ENCODE data around the gene UNC5CL.
A peak's percentile ranks its signal among the peaks of the same experiment; 100 is the strongest.

Gene UNC5CL

DNA sequence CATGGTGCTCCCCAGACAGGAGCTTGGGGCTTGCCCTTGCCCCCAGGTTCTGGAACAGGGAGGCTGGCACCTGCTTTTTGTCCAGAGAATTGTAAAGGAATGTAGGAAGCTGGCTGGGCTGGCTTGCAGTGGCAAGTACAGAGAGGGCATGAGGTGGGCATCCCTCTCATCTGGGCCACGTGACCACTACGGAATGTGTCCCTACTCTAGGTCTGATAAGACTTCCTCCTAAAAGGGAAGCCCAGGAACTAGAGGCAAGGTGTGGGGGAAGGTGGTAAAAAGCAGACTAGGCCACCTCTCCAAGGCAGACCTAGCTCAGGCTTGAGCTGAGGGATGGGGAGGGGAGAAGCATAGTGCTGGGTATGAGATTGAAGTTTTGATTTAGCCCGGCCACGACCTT lies 38.8 kb downstream of the UNC5CL start:
- H2BK12ac ChIP-seq (ENCODE audit: low read length) = no peak overlapping the region
- H2BK5ac ChIP-seq (ENCODE audit: low read length) = no peak overlapping the region
- no peak overlapping the region for H3K9ac ChIP-seq (ENCODE audit: low read depth, low read length, poor library complexity)
- no peaks in the 10 kb centered on the region for H3K79me1 ChIP-seq (ENCODE audit: low read depth, low read length)
- no peak overlapping the region for H3K18ac ChIP-seq (ENCODE audit: low read length)
- no peak overlapping the region for H3K4me2 ChIP-seq (ENCODE audit: insufficient read depth, low read length, poor library complexity, severe bottlenecking)
- no peaks in the 10 kb centered on the region for H3K36me3 ChIP-seq (replicated peaks in 1 of 2; ENCODE audit: control insufficient read depth in 2 of 2, insufficient read depth in 2 of 2, low read length in 2 of 2)
- H2BK15ac ChIP-seq (ENCODE audit: low read length) = no peak overlapping the region
- H3K4me3 ChIP-seq (ENCODE audit: low read length in 2 of 2) = no peak overlapping the region
- no peak overlapping the region for H4K8ac ChIP-seq (ENCODE audit: low read depth, low read length)
- H4K91ac ChIP-seq (ENCODE audit: low read depth, low read length, poor library complexity) = no peak overlapping the region
- no peak overlapping the region for H2BK120ac ChIP-seq (ENCODE audit: low read depth, low read length)
- no peak for DNase-seq (ENCODE audit: low spot score)
- H2AFZ ChIP-seq (ENCODE audit: low read length) = no peak overlapping the region
- no peak overlapping the region for H3K14ac ChIP-seq (ENCODE audit: low read length)
- H3K9me3 ChIP-seq (replicated peaks in 1 of 2; ENCODE audit: control insufficient read depth in 2 of 2, insufficient read depth in 1 of 2, low read depth in 1 of 2, low read length in 2 of 2) = no peaks in the 10 kb centered on the region
- no peak overlapping the region for H2AK5ac ChIP-seq (ENCODE audit: low read depth, low read length)
- WGBS, 2 donors (ENCODE audit: extremely low coverage in 2 of 2, insufficient read length in 2 of 2, insufficient replicate concordance in 1 of 2) = no CpG with 5 or more reads among the region's 4 CpGs
- no peak overlapping the region for H3K4ac ChIP-seq (ENCODE audit: low read length)
- H3K4me1 ChIP-seq (ENCODE audit: control insufficient read depth in 2 of 2, insufficient read depth in 1 of 2, low read depth in 1 of 2, low read length in 2 of 2) = peaks cover 11 to 28% of the 10 kb centered on the region in 2 donors
- H3K27me3 ChIP-seq (ENCODE audit: control insufficient read depth in 3 of 3, insufficient read depth in 3 of 3, low read depth in 1 of 3, low read length in 3 of 3) = no peaks in the 10 kb centered on the region
- no peak overlapping the region for H3K23ac ChIP-seq (ENCODE audit: low read depth, low read length, poor library complexity)
- no peak overlapping the region for H3K27ac ChIP-seq (replicated peaks; ENCODE audit: low read length)

GRCh38 chr6:40999569-40999968 lies 39.5 kb downstream of the UNC5CL start:
- Histone ChIP-seq H3K4ac (ENCODE audit: low read length) (no peak overlapping the region), H2BK5ac (ENCODE audit: low read length) (no peak overlapping the region), H2BK12ac (ENCODE audit: low read length) (no peak overlapping the region), H3K14ac (ENCODE audit: low read length) (no peak overlapping the region), H3K27ac (replicated peaks; ENCODE audit: low read length) (no peak overlapping the region), H4K8ac (ENCODE audit: low read depth, low read length) (no peak overlapping the region), H3K18ac (ENCODE audit: low read length) (no peak overlapping the region), H3K79me1 (ENCODE audit: low read depth, low read length) (no peaks in the 10 kb centered on the region), H3K27me3 (ENCODE audit: control insufficient read depth in 3 of 3, insufficient read depth in 3 of 3, low read depth in 1 of 3, low read length in 3 of 3) (no peaks in the 10 kb centered on the region), H2AK5ac (ENCODE audit: low read depth, low read length) (no peak overlapping the region), H2BK15ac (ENCODE audit: low read length) (no peak overlapping the region), H2AFZ (ENCODE audit: low read length) (no peak overlapping the region), H3K9me3 (replicated peaks in 1 of 2; ENCODE audit: control insufficient read depth in 2 of 2, insufficient read depth in 1 of 2, low read depth in 1 of 2, low read length in 2 of 2) (no peaks in the 10 kb centered on the region), H3K23ac (ENCODE audit: low read depth, low read length, poor library complexity) (no peak overlapping the region), H3K4me3 (ENCODE audit: low read length in 2 of 2) (no peak overlapping the region), H3K4me1 (ENCODE audit: control insufficient read depth in 2 of 2, insufficient read depth in 1 of 2, low read depth in 1 of 2, low read length in 2 of 2) (peaks cover 11 to 28% of the 10 kb centered on the region in 2 donors), H3K9ac (ENCODE audit: low read depth, low read length, poor library complexity) (no peak overlapping the region), H2BK120ac (ENCODE audit: low read depth, low read length) (no peak overlapping the region), H3K4me2 (ENCODE audit: insufficient read depth, low read length, poor library complexity, severe bottlenecking) (no peak overlapping the region), H3K36me3 (replicated peaks in 1 of 2; ENCODE audit: control insufficient read depth in 2 of 2, insufficient read depth in 2 of 2, low read length in 2 of 2) (no peaks in the 10 kb centered on the region), H4K91ac (ENCODE audit: low read depth, low read length, poor library complexity) (no peak overlapping the region)
- DNase-seq (ENCODE audit: low spot score) = no peak
- WGBS, 2 donors (ENCODE audit: extremely low coverage in 2 of 2, insufficient read length in 2 of 2, insufficient replicate concordance in 1 of 2) = no CpG with 5 or more reads among the region's 3 CpGs

DNA sequence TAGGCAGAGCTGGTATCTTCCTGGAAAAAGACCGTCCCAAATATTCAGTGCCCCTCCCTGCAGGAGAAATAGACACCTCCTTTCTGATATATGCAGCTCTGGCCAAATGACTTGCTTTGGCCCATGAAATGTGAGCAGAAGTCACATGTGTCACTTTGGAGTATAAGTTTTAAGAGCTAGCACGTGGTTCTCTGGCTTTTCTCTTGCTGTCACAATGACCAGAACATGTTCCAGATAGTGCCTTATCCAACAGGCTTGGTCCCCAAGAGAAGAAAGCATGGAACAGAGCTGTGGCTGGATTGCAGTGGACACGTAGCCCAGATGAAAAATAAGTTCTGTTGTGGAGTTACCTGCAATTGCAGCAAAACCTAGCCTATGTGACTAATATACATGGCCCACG lies 40.4 kb downstream of the UNC5CL start:
- Histone ChIP-seq H3K79me1 (ENCODE audit: low read depth, low read length) (no peaks in the 10 kb centered on the region), H3K27ac (replicated peaks; ENCODE audit: low read length) (no peak overlapping the region), H3K27me3 (ENCODE audit: control insufficient read depth in 3 of 3, insufficient read depth in 3 of 3, low read depth in 1 of 3, low read length in 3 of 3) (no peaks in the 10 kb centered on the region), H2BK5ac (ENCODE audit: low read length) (no peak overlapping the region), H3K36me3 (replicated peaks in 1 of 2; ENCODE audit: control insufficient read depth in 2 of 2, insufficient read depth in 2 of 2, low read length in 2 of 2) (no peaks in the 10 kb centered on the region), H2BK15ac (ENCODE audit: low read length) (no peak overlapping the region), H2AK5ac (ENCODE audit: low read depth, low read length) (no peak overlapping the region), H2BK120ac (ENCODE audit: low read depth, low read length) (no peak overlapping the region), H3K4me3 (ENCODE audit: low read length in 2 of 2) (no peak overlapping the region), H2AFZ (ENCODE audit: low read length) (no peak overlapping the region), H2BK12ac (ENCODE audit: low read length) (no peak overlapping the region), H3K9ac (ENCODE audit: low read depth, low read length, poor library complexity) (no peak overlapping the region), H4K91ac (ENCODE audit: low read depth, low read length, poor library complexity) (no peak overlapping the region), H3K14ac (ENCODE audit: low read length) (no peak overlapping the region), H3K9me3 (replicated peaks in 1 of 2; ENCODE audit: control insufficient read depth in 2 of 2, insufficient read depth in 1 of 2, low read depth in 1 of 2, low read length in 2 of 2) (no peaks in the 10 kb centered on the region), H4K8ac (ENCODE audit: low read depth, low read length) (no peak overlapping the region), H3K4me1 (ENCODE audit: control insufficient read depth in 2 of 2, insufficient read depth in 1 of 2, low read depth in 1 of 2, low read length in 2 of 2) (peaks cover 11 to 28% of the 10 kb centered on the region in 2 donors), H3K18ac (ENCODE audit: low read length) (no peak overlapping the region), H3K23ac (ENCODE audit: low read depth, low read length, poor library complexity) (no peak overlapping the region), H3K4me2 (ENCODE audit: insufficient read depth, low read length, poor library complexity, severe bottlenecking) (no peak overlapping the region), H3K4ac (ENCODE audit: low read length) (no peak overlapping the region)
- WGBS, 2 donors (ENCODE audit: extremely low coverage in 2 of 2, insufficient read length in 2 of 2, insufficient replicate concordance in 1 of 2) = no CpG with 5 or more reads among the region's 4 CpGs
- no peak for DNase-seq (ENCODE audit: low spot score)

DNA sequence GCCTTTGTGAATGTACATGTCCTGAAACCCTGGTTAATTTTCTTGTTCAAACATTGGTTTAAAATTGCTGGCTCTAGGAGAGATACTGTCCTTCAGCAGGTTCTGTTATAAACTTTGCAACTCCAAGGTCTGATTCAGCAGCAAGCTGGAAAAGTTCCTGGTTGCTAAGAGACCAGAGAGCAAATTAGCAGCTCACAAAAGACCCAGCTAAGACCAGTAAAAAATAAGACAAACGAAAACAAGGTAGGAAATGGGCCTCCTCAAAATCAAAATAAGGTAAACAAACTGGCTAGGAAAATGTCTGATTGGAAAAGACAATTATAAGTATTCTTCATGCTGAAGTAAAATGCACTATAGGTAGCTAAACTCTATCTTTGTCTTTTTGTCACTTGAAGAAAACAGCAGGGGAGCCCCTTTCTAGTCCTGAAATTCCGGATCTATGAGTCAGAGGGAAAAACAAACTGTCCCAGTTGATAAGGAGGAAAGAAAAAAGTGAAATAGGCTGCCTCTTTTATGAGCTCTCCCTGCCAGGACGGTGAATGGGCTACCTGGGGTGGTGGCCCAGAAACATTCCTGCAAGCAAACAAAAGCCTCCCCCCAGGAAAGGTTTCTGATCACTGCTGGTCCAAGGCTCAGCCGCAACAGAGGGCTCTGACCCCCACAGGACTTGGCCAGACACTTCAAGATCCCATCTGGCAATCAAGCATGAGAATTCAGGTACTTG lies 41.6 kb downstream of the UNC5CL start:
- no peak overlapping the region for H4K8ac ChIP-seq (ENCODE audit: low read depth, low read length)
- H3K4me3 ChIP-seq (ENCODE audit: low read length in 2 of 2) = peak overlapping the region in 1 of 2 donors; percentile 3
- no peak overlapping the region for H3K4ac ChIP-seq (ENCODE audit: low read length)
- no peak overlapping the region for H2BK12ac ChIP-seq (ENCODE audit: low read length)
- no peak overlapping the region for H2AK5ac ChIP-seq (ENCODE audit: low read depth, low read length)
- H3K18ac ChIP-seq (ENCODE audit: low read length) = no peak overlapping the region
- H3K4me1 ChIP-seq (ENCODE audit: control insufficient read depth in 2 of 2, insufficient read depth in 1 of 2, low read depth in 1 of 2, low read length in 2 of 2) = peaks cover 14 to 32% of the 10 kb centered on the region in 2 donors
- no peak overlapping the region for H3K9ac ChIP-seq (ENCODE audit: low read depth, low read length, poor library complexity)
- H2BK5ac ChIP-seq (ENCODE audit: low read length) = no peak overlapping the region
- H2BK15ac ChIP-seq (ENCODE audit: low read length) = no peak overlapping the region
- no peak overlapping the region for H4K91ac ChIP-seq (ENCODE audit: low read depth, low read length, poor library complexity)
- H3K36me3 ChIP-seq (replicated peaks in 1 of 2; ENCODE audit: control insufficient read depth in 2 of 2, insufficient read depth in 2 of 2, low read length in 2 of 2) = no peaks in the 10 kb centered on the region
- no peaks in the 10 kb centered on the region for H3K27me3 ChIP-seq (ENCODE audit: control insufficient read depth in 3 of 3, insufficient read depth in 3 of 3, low read depth in 1 of 3, low read length in 3 of 3)
- H3K4me2 ChIP-seq (ENCODE audit: insufficient read depth, low read length, poor library complexity, severe bottlenecking) = no peak overlapping the region
- DNase-seq (ENCODE audit: low spot score) = peak; percentile 82
- H2AFZ ChIP-seq (ENCODE audit: low read length) = peak overlapping the region; percentile 63
- no peaks in the 10 kb centered on the region for H3K9me3 ChIP-seq (replicated peaks in 1 of 2; ENCODE audit: control insufficient read depth in 2 of 2, insufficient read depth in 1 of 2, low read depth in 1 of 2, low read length in 2 of 2)
- no peak overlapping the region for H2BK120ac ChIP-seq (ENCODE audit: low read depth, low read length)
- no CpG with 5 or more reads among the region's 4 CpGs for WGBS, 2 donors (ENCODE audit: extremely low coverage in 2 of 2, insufficient read length in 2 of 2, insufficient replicate concordance in 1 of 2)
- H3K79me1 ChIP-seq (ENCODE audit: low read depth, low read length) = no peaks in the 10 kb centered on the region
- no peak overlapping the region for H3K23ac ChIP-seq (ENCODE audit: low read depth, low read length, poor library complexity)
- peak overlapping the region; percentile 82 for H3K27ac ChIP-seq (replicated peaks; ENCODE audit: low read length)
- H3K14ac ChIP-seq (ENCODE audit: low read length) = no peak overlapping the region
